ENCODE results near the gene E2F4. TPM values are rescaled to one million over a fixed set of nuclear protein-coding genes. Genes with fewer than 3 reads are reported as not detected.

Gene E2F4
- total and polyA plus RNA-seq, 2 donors (not counting 1 experiment from before 2014, with no cell fraction given) = 106 to 188 TPM

GRCh38 chr16:67213197-67214019, 21.5 kb downstream of the E2F4 start:
- 83% methylated on average over 3 of the region's 8 CpGs for WGBS (ENCODE audit: insufficient coverage)

GRCh38 chr16:67215706-67216105, 23.8 kb downstream of the E2F4 start:
- Histone ChIP-seq H3K4me3 (ENCODE audit: control extremely low read depth in 1 of 5, extremely low read depth in 1 of 5, insufficient read depth in 1 of 5, low read depth in 2 of 5, low read length in 4 of 5) (no peak overlapping the region), H3K36me3 (replicated peaks in 1 of 2; ENCODE audit: control extremely low read depth in 1 of 2, control insufficient read depth in 1 of 2, extremely low read depth in 1 of 2, insufficient read depth in 2 of 2, low read length in 1 of 2) (no peaks in the 10 kb centered on the region), H3K4me1 (ENCODE audit: control insufficient read depth in 2 of 2, insufficient read depth in 2 of 2, low read length in 2 of 2) (no peaks in the 10 kb centered on the region), H3K4me2 (replicated peaks; ENCODE audit: low read depth, low read length, poor library complexity, severe bottlenecking) (no peak overlapping the region), H3K27me3 (replicated peaks in 1 of 4; ENCODE audit: control extremely low read depth in 1 of 4, control insufficient read depth in 3 of 4, insufficient read depth in 4 of 4, low read length in 3 of 4) (no peaks in the 10 kb centered on the region), H3K9ac (ENCODE audit: low read length) (no peak overlapping the region), H3K27ac (ENCODE audit: low read length in 2 of 2) (no peak overlapping the region), H3K79me2 (ENCODE audit: control insufficient read depth, insufficient read depth, low read length) (no peaks in the 10 kb centered on the region), H2AFZ (ENCODE audit: insufficient read depth, low read depth, low read length, poor library complexity, severe bottlenecking) (no peak overlapping the region), H3K9me3 (ENCODE audit: control extremely low read depth in 1 of 3, control insufficient read depth in 2 of 3, insufficient read depth in 1 of 3, low read length in 2 of 3) (no peaks in the 10 kb centered on the region), H4K20me1 (ENCODE audit: control insufficient read depth, insufficient read depth, low read length, poor library complexity, severe bottlenecking) (no peaks in the 10 kb centered on the region)
- ATAC-seq (ENCODE audit: low read depth) (no peak), DNase-seq (no peak)
- no peaks in the 10 kb centered on the region for H3K9me3 Mint-ChIP-seq (ENCODE audit: insufficient read depth)
- CTCF ChIA-PET = no interaction called here
- no peak overlapping the region for H3K27ac Mint-ChIP-seq
- WGBS (ENCODE audit: insufficient coverage) = 78% methylated on average over 5 of the region's 5 CpGs
- POLR2A ChIA-PET = no interaction called here
- no peak for TF ChIP-seq EZH2 (IDR thresholded peaks at IDR 0.05; ENCODE audit: borderline replicate concordance, insufficient read depth, low read depth, low read length, poor library complexity, severe bottlenecking)
- TF ChIP-seq, protein P1, sequence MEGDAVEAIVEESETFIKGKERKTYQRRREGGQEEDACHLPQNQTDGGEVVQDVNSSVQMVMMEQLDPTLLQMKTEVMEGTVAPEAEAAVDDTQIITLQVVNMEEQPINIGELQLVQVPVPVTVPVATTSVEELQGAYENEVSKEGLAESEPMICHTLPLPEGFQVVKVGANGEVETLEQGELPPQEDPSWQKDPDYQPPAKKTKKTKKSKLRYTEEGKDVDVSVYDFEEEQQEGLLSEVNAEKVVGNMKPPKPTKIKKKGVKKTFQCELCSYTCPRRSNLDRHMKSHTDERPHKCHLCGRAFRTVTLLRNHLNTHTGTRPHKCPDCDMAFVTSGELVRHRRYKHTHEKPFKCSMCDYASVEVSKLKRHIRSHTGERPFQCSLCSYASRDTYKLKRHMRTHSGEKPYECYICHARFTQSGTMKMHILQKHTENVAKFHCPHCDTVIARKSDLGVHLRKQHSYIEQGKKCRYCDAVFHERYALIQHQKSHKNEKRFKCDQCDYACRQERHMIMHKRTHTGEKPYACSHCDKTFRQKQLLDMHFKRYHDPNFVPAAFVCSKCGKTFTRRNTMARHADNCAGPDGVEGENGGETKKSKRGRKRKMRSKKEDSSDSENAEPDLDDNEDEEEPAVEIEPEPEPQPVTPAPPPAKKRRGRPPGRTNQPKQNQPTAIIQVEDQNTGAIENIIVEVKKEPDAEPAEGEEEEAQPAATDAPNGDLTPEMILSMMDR (IDR thresholded peaks at IDR 0.05) = no peak
- H3K27me3 Mint-ChIP-seq = no peaks in the 10 kb centered on the region
- no peaks in the 10 kb centered on the region for H3K4me1 Mint-ChIP-seq
- intact Hi-C loops (cut with micrococcal nuclease) = no loop called here
- H3K4me3 Mint-ChIP-seq = no peak overlapping the region

More at GRCh38 chr16:67213197-67214019, 21.5 kb downstream of the E2F4 start:
- H4K20me1 ChIP-seq (ENCODE audit: control insufficient read depth, insufficient read depth, low read length, poor library complexity, severe bottlenecking) = no peaks in the 10 kb centered on the region
- Mint-ChIP-seq H3K27me3 (no peaks in the 10 kb centered on the region), H3K9me3 (ENCODE audit: insufficient read depth) (no peaks in the 10 kb centered on the region), H3K27ac (no peak overlapping the region), H3K4me3 (no peak overlapping the region), H3K4me1 (no peaks in the 10 kb centered on the region)
- intact Hi-C loops (cut with micrococcal nuclease) = no loop called here
- H3K27me3 ChIP-seq (replicated peaks in 1 of 4; ENCODE audit: control extremely low read depth in 1 of 4, control insufficient read depth in 3 of 4, insufficient read depth in 4 of 4, low read length in 3 of 4) = no peaks in the 10 kb centered on the region
- ATAC-seq (ENCODE audit: low read depth) (no peak), DNase-seq (no peak)
- H2AFZ ChIP-seq (ENCODE audit: insufficient read depth, low read depth, low read length, poor library complexity, severe bottlenecking) = no peak overlapping the region
- no peaks in the 10 kb centered on the region for H3K79me2 ChIP-seq (ENCODE audit: control insufficient read depth, insufficient read depth, low read length)
- no peak overlapping the region for H3K9ac ChIP-seq (ENCODE audit: low read length)
- TF ChIP-seq, protein P1 (IDR thresholded peaks at IDR 0.05) = no peak
- no peak for TF ChIP-seq EZH2 (IDR thresholded peaks at IDR 0.05; ENCODE audit: borderline replicate concordance, insufficient read depth, low read depth, low read length, poor library complexity, severe bottlenecking)
- no peak overlapping the region for H3K27ac ChIP-seq (ENCODE audit: low read length in 2 of 2)
- H3K36me3 ChIP-seq (replicated peaks in 1 of 2; ENCODE audit: control extremely low read depth in 1 of 2, control insufficient read depth in 1 of 2, extremely low read depth in 1 of 2, insufficient read depth in 2 of 2, low read length in 1 of 2) = no peaks in the 10 kb centered on the region
- H3K9me3 ChIP-seq (ENCODE audit: control extremely low read depth in 1 of 3, control insufficient read depth in 2 of 3, insufficient read depth in 1 of 3, low read length in 2 of 3) = no peaks in the 10 kb centered on the region
- no peaks in the 10 kb centered on the region for H3K4me1 ChIP-seq (ENCODE audit: control insufficient read depth in 2 of 2, insufficient read depth in 2 of 2, low read length in 2 of 2)
- no peak overlapping the region for H3K4me2 ChIP-seq (replicated peaks; ENCODE audit: low read depth, low read length, poor library complexity, severe bottlenecking)
- no peak overlapping the region for H3K4me3 ChIP-seq (ENCODE audit: control extremely low read depth in 1 of 5, extremely low read depth in 1 of 5, insufficient read depth in 1 of 5, low read depth in 2 of 5, low read length in 4 of 5)
- ChIA-PET POLR2A (no interaction called here), CTCF (no interaction called here)
